Astrocyte (in vitro differentiated cells and primary cell): ENCODE measurements around the gene FCRLB. TPM values are rescaled to one million over a fixed set of nuclear protein-coding genes. Genes with fewer than 3 reads are reported as not detected.

Experiments
- DNase-seq: peaks from one replicate; pipeline ENCODE4 v3.0.0-alpha.2; 2010; ENCODE audit warnings: low read depth
- FAIRE-seq: peaks from 2 replicates; lab custom pipeline; 2011; peaks lifted over from hg19 to GRCh38; lab: Jason Lieb, UNC
- H2AFZ ChIP-seq: 2 replicates; pipeline ENCODE4 v1.6.0; 2012; ENCODE audit warnings: low read depth, low read length, inconsistent platforms
- H3K27ac ChIP-seq: 2 replicates; pipeline ENCODE4 v1.5.1; 2011; ENCODE audit warnings: low read depth, low read length, inconsistent platforms
- H3K27me3 ChIP-seq: 2 replicates; pipeline ENCODE4 v1.6.0; 2011; ENCODE audit warnings: low read length, inconsistent platforms; ENCODE audit not compliant: insufficient read depth
- H3K36me3 ChIP-seq: 2 replicates; pipeline ENCODE4 v1.5.1; 2011; ENCODE audit warnings: low read length, inconsistent platforms; ENCODE audit not compliant: insufficient read depth
- H3K4me1 ChIP-seq: 2 replicates; pipeline ENCODE4 v1.5.1; 2011; ENCODE audit warnings: low read length, inconsistent platforms; ENCODE audit not compliant: insufficient read depth
- H3K4me2 ChIP-seq: 2 replicates; pipeline ENCODE4 v1.6.0; 2012; ENCODE audit warnings: low read length, inconsistent platforms
- H3K4me3 ChIP-seq: 2 replicates; pipeline ENCODE4 v1.5.1; 2011; ENCODE audit warnings: low read depth, mild to moderate bottlenecking, low read length, inconsistent platforms; ENCODE audit not compliant: insufficient read depth
- H3K79me2 ChIP-seq: 2 replicates; pipeline ENCODE4 v1.6.0; 2012; ENCODE audit warnings: mild to moderate bottlenecking, low read length, inconsistent platforms; ENCODE audit not compliant: insufficient read depth
- H3K9ac ChIP-seq: 2 replicates; pipeline ENCODE4 v1.6.0; 2012; ENCODE audit warnings: mild to moderate bottlenecking, low read length, inconsistent platforms
- H3K9me3 ChIP-seq: 2 replicates; pipeline ENCODE4 v1.5.1; 2012; ENCODE audit warnings: low read depth, mild to moderate bottlenecking, low read length, inconsistent platforms; ENCODE audit not compliant: insufficient read depth
- H4K20me1 ChIP-seq: 2 replicates; pipeline ENCODE4 v1.6.0; 2012; ENCODE audit warnings: low read length, inconsistent platforms; ENCODE audit not compliant: insufficient read depth
- H3K27ac Mint-ChIP-seq: one replicate; pipeline ENCODE4 v1.8.0; 2021; ENCODE audit warnings: mild to moderate bottlenecking, mixed read lengths; ENCODE audit not compliant: unreplicated experiment
- H3K27me3 Mint-ChIP-seq: one replicate; pipeline ENCODE4 v1.8.0; 2021; ENCODE audit warnings: low read depth, mixed read lengths; ENCODE audit not compliant: unreplicated experiment
- H3K36me3 Mint-ChIP-seq: one replicate; pipeline ENCODE4 v1.8.0; 2021; ENCODE audit warnings: low read depth, mixed read lengths; ENCODE audit not compliant: unreplicated experiment
- H3K4me1 Mint-ChIP-seq: one replicate; pipeline ENCODE4 v1.8.0; 2021; ENCODE audit warnings: low read depth, mixed read lengths; ENCODE audit not compliant: unreplicated experiment
- H3K4me3 Mint-ChIP-seq: one replicate; pipeline ENCODE4 v1.8.0; 2021; ENCODE audit warnings: mild to moderate bottlenecking, moderate library complexity, mixed read lengths; ENCODE audit not compliant: unreplicated experiment
- H3K9me3 Mint-ChIP-seq: one replicate; pipeline ENCODE4 v1.8.0; 2021; ENCODE audit warnings: mild to moderate bottlenecking, mixed read lengths; ENCODE audit not compliant: unreplicated experiment
- EZH2 ChIP-seq: IDR thresholded peaks from 2 replicates; pipeline ENCODE4 v1.6.1; 2012; ENCODE audit warnings: mild to moderate bottlenecking, low read length, inconsistent platforms; ENCODE audit not compliant: insufficient read depth
- total RNA-seq: library from RNA; stranded (reverse); gene quantifications from 2 replicates; pipeline ENCODE4 v1.2.1, GENCODE V29; 2021
- TF ChIP-seq, protein P1 (sequence below): IDR thresholded peaks from 2 replicates; pipeline ENCODE4 v1.5.1; 2011; ENCODE audit warnings: low read depth, mild to moderate bottlenecking, inconsistent platforms, low read length, moderate library complexity; ENCODE audit not compliant: insufficient read depth

The FCRLB gene
- total RNA-seq, 1 donor from 2014 or later: 0.79 TPM

DNA sequence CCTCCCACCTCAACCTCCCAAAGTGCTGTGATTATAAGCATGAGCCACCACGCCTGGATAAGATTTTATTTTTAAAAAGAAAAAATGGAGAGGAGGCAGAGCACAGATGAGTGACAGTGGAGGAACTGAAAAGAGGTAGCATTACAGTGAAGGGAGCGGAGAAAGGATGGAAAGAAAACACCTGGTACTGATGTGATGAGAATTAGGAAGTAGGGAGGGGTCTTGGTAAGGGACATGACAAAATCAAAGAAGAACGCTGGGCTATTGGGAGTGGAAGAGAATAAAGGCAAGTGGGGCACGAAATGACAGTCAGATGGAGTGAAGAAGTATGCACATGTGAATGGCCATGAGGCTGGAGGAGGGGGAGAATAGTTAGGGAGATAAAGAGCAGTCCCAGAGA lies 12.0 kb upstream of the FCRLB start:
- DNase-seq: no peak
- Mint-ChIP-seq H3K36me3 (peaks cover 2% of the 10 kb centered on the region), H3K9me3 (no peaks in the 10 kb centered on the region), H3K27me3 (peaks cover 14% of the 10 kb centered on the region), H3K4me1 (peaks cover 3% of the 10 kb centered on the region), H3K4me3 (no peak overlapping the region), H3K27ac (no peak overlapping the region)
- Histone ChIP-seq H3K79me2 (no peaks in the 10 kb centered on the region), H3K27me3 (no peaks in the 10 kb centered on the region), H3K27ac (no peak overlapping the region), H3K9me3 (no peaks in the 10 kb centered on the region), H2AFZ (no peak overlapping the region), H3K9ac (no peak overlapping the region), H3K36me3 (no peaks in the 10 kb centered on the region), H3K4me3 (no peak overlapping the region), H3K4me2 (no peak overlapping the region), H3K4me1 (peaks cover 11% of the 10 kb centered on the region), H4K20me1 (no peaks in the 10 kb centered on the region)
- no peak for FAIRE-seq
- no peak for TF ChIP-seq EZH2
- TF ChIP-seq, protein P1, sequence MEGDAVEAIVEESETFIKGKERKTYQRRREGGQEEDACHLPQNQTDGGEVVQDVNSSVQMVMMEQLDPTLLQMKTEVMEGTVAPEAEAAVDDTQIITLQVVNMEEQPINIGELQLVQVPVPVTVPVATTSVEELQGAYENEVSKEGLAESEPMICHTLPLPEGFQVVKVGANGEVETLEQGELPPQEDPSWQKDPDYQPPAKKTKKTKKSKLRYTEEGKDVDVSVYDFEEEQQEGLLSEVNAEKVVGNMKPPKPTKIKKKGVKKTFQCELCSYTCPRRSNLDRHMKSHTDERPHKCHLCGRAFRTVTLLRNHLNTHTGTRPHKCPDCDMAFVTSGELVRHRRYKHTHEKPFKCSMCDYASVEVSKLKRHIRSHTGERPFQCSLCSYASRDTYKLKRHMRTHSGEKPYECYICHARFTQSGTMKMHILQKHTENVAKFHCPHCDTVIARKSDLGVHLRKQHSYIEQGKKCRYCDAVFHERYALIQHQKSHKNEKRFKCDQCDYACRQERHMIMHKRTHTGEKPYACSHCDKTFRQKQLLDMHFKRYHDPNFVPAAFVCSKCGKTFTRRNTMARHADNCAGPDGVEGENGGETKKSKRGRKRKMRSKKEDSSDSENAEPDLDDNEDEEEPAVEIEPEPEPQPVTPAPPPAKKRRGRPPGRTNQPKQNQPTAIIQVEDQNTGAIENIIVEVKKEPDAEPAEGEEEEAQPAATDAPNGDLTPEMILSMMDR: no peak

- H4K20me1 ChIP-seq: no peaks in the 10 kb centered on the region
- H3K27ac ChIP-seq: no peak overlapping the region
- H3K79me2 ChIP-seq: no peaks in the 10 kb centered on the region
- Mint-ChIP-seq H3K4me1 (peaks cover 3% of the 10 kb centered on the region), H3K4me3 (no peak overlapping the region), H3K27me3 (peaks cover 23% of the 10 kb centered on the region), H3K36me3 (peaks cover 2% of the 10 kb centered on the region), H3K9me3 (peaks cover 5% of the 10 kb centered on the region), H3K27ac (no peak overlapping the region)
- H3K4me2 ChIP-seq: no peak overlapping the region
- H3K4me3 ChIP-seq: no peak overlapping the region
- no peaks in the 10 kb centered on the region for H3K9me3 ChIP-seq
- H3K36me3 ChIP-seq: no peaks in the 10 kb centered on the region
- no peak overlapping the region for H2AFZ ChIP-seq
- no peaks in the 10 kb centered on the region for H3K27me3 ChIP-seq
- FAIRE-seq (no peak), DNase-seq (no peak)
- TF ChIP-seq EZH2: no peak
- TF ChIP-seq, protein P1: no peak
- H3K9ac ChIP-seq: no peak overlapping the region
- H3K4me1 ChIP-seq: peaks cover 11% of the 10 kb centered on the region
Observed at GRCh38 chr1:161710560-161710959, 10.8 kb upstream of the FCRLB start.

DNA sequence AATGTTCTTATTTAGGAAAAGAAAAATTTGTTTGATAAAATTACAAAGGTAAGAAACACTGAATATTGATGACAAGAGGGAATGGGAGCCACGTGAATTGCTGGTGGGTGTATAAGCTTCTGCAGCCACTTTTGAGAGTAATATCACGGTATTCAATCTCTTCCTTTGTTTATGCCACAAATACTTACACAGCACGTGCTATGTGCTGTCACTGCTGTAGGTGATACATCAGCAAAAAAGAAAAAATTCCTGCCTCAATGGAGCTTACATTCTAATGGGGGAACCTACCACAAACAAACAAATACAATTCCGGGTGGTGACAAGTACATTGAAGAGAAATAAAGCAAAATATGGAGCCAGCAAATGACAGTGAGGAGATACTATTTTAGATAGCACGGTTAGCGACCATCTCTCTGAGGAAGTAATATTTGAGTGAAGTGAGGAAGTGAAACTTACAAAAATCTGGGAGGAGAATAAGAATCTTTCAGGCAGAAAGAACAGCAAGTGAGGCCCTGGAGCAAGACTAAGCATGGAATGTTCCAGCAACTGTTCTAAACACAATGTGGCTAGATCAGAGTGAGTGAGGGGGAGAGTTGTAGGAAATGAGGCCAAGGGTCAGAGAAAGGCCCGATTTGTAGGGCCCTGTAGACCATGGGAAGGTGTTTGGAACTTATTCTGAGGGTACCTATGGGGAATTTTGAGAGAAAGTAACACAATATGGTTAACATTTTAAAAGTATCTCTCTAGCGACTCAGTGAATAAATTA lies 2.6 kb upstream of the FCRLB start:
- peaks cover 17% of the 10 kb centered on the region for H3K4me1 ChIP-seq
- DNase-seq: no peak
- Mint-ChIP-seq H3K27me3 (peaks cover 37% of the 10 kb centered on the region), H3K36me3 (no peaks in the 10 kb centered on the region), H3K9me3 (peaks cover 5% of the 10 kb centered on the region), H3K4me1 (peaks cover 14% of the 10 kb centered on the region), H3K27ac (no peak overlapping the region), H3K4me3 (no peak overlapping the region)
- H3K9me3 ChIP-seq: no peaks in the 10 kb centered on the region
- no peak overlapping the region for H3K4me2 ChIP-seq
- no peaks in the 10 kb centered on the region for H3K27me3 ChIP-seq
- no peak for FAIRE-seq
- no peak for TF ChIP-seq EZH2
- TF ChIP-seq, protein P1: no peak
- no peaks in the 10 kb centered on the region for H3K36me3 ChIP-seq
- H3K9ac ChIP-seq: no peak overlapping the region
- H3K79me2 ChIP-seq: no peaks in the 10 kb centered on the region
- H3K4me3 ChIP-seq: no peak overlapping the region
- H2AFZ ChIP-seq: no peak overlapping the region
- H4K20me1 ChIP-seq: no peaks in the 10 kb centered on the region
- no peak overlapping the region for H3K27ac ChIP-seq
